ENCODE data around the gene RPS27.
A peak's percentile ranks its signal among the peaks of the same experiment; 100 is the strongest.

- TF ChIP-seq CTCF (IDR thresholded peaks at IDR 0.05 in 2 of 3, conservative IDR thresholded peaks at IDR 0.05 in 1 of 3; ENCODE audit: control insufficient read depth in 2 of 3, extremely low read depth in 1 of 3, insufficient read depth in 1 of 3, low read depth in 3 of 3, low read length in 3 of 3), result peak; percentile 78 to 95 (median 90)
- TF ChIP-seq ZBTB33 (IDR thresholded peaks at IDR 0.05), result no peak
- TF ChIP-seq RAD21 (IDR thresholded peaks at IDR 0.05; ENCODE audit: insufficient read depth, low read depth, low read length), result peak; percentile 65
- 0 out of 4 replicates have a peak, but pooled peaks of 1 of the 2 experiments have one; percentile 37 for TF ChIP-seq ETV6 (conservative IDR thresholded peaks at IDR 0.05 in 1 of 2, IDR thresholded peaks at IDR 0.05 in 1 of 2; ENCODE audit: borderline replicate concordance in 1 of 2, low read depth in 1 of 2)
- peak; percentile 65; the same call in 1 of the 2 replicates for TF ChIP-seq SMC3 (IDR thresholded peaks at IDR 0.05; ENCODE audit: borderline replicate concordance, low read length)
- peak; percentile 80 to 87; a peak in 3 of 4 replicates for TF ChIP-seq BHLHE40 (IDR thresholded peaks at IDR 0.05; ENCODE audit: borderline replicate concordance in 1 of 2, low read depth in 2 of 2, low read length in 1 of 2)
- no peak for TF ChIP-seq ZZZ3 (IDR thresholded peaks at IDR 0.05; ENCODE audit: control insufficient read depth, insufficient read length, low read depth)
These were observed 43.8 kb upstream of the RPS27 start, which contains the start of gene DENND4B for GRCh38 chr1:153946622-153947241.
